DND-41 (cell line): ENCODE measurements around the gene STXBP6.

Experiments
- ATAC-seq: fragments of 200-7000 bp; cut with Tn5 transposase; 3 replicates; pipeline ENCODE4 v1.9.1; 2021; ENCODE audit warnings: low read depth; ENCODE audit not compliant: insufficient read depth
- DNase-seq: peaks from one replicate; pipeline ENCODE4 v3.0.0-alpha.2; 2020
- H2AFZ ChIP-seq: 2 replicates; pipeline ENCODE4 v1.6.0; 2012; ENCODE audit warnings: low read depth, low read length
- H3K27ac ChIP-seq: 2 replicates; pipeline ENCODE4 v1.5.1; 2012; ENCODE audit warnings: low read length, inconsistent platforms
- H3K27me3 ChIP-seq: fragments of 200-600 bp; sonication (generic); 2 replicates; pipeline ENCODE4 v1.6.0; 2012; ENCODE audit warnings: low read length, mild to moderate bottlenecking, inconsistent platforms; ENCODE audit not compliant: insufficient read depth, poor library complexity
- H3K36me3 ChIP-seq: 2 replicates; pipeline ENCODE4 v1.5.1; 2012; ENCODE audit warnings: low read length, inconsistent platforms; ENCODE audit not compliant: insufficient read depth
- H3K4me1 ChIP-seq: 2 replicates; pipeline ENCODE4 v1.5.1; 2012; ENCODE audit warnings: mild to moderate bottlenecking, low read length; ENCODE audit not compliant: insufficient read depth
- H3K4me2 ChIP-seq: 2 replicates; pipeline ENCODE4 v1.6.0; 2012; ENCODE audit warnings: mild to moderate bottlenecking, moderate library complexity, low read length, inconsistent platforms; ENCODE audit not compliant: insufficient read depth
- H3K4me3 ChIP-seq, 2 experiments: fragments of 200-600 bp in 1 of 2; shearing (Covaris generic) in 1 of 2; 2 replicates each; pipeline ENCODE4 v1.5.1; 2012 to 2016; ENCODE audit warnings: inconsistent platforms in 2 of 2, low read length in 2 of 2, mild to moderate bottlenecking in 2 of 2, low read depth in 1 of 2, moderate library complexity in 1 of 2
- H3K79me2 ChIP-seq: 2 replicates; pipeline ENCODE4 v1.6.0; 2012; ENCODE audit warnings: low read length, inconsistent platforms; ENCODE audit not compliant: insufficient read depth
- H3K9ac ChIP-seq: 2 replicates; pipeline ENCODE4 v1.6.0; 2012; ENCODE audit warnings: low read depth, mild to moderate bottlenecking, inconsistent platforms, low read length, moderate library complexity
- H3K9me3 ChIP-seq: 2 replicates; pipeline ENCODE4 v1.5.1; 2012; ENCODE audit warnings: low read length, moderate library complexity, mild to moderate bottlenecking, inconsistent platforms; ENCODE audit not compliant: insufficient read depth, severe bottlenecking
- H4K20me1 ChIP-seq: 2 replicates; pipeline ENCODE4 v1.6.0; 2012; ENCODE audit warnings: low read length; ENCODE audit not compliant: insufficient read depth
- EZH2 ChIP-seq: IDR thresholded peaks from 3 replicates; pipeline ENCODE4 v1.6.1; 2012; ENCODE audit warnings: borderline replicate concordance, low read depth, mild to moderate bottlenecking, moderate library complexity, low read length, inconsistent platforms; ENCODE audit not compliant: severe bottlenecking
- TF ChIP-seq, protein P1 (sequence below): IDR thresholded peaks from 2 replicates; pipeline ENCODE4 v1.5.1; 2012; ENCODE audit warnings: borderline replicate concordance, low read length, moderate library complexity, mild to moderate bottlenecking; ENCODE audit not compliant: poor library complexity, severe bottlenecking; ENCODE audit errors: extremely low read depth

Gene STXBP6

DNA sequence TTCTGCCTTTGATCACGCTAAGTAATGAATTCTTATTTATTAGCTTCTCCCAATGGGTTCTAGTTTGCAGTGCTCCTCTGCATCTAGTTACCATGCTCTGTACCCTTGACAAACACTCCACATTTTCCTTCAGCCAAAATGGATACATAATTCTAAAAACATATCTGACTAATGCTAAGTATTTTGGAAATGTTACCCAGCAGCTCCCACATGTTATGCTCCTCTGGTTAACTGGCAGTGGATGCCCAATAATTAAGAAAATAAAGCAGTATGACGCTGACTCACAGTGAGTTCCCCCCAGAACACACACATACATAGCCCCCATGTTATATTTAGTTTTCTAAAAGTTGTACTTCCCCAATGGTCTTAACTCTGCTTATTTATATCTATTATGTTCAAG, 74.6 kb downstream of the STXBP6 start:
- no peak for TF ChIP-seq EZH2
- TF ChIP-seq, protein P1, sequence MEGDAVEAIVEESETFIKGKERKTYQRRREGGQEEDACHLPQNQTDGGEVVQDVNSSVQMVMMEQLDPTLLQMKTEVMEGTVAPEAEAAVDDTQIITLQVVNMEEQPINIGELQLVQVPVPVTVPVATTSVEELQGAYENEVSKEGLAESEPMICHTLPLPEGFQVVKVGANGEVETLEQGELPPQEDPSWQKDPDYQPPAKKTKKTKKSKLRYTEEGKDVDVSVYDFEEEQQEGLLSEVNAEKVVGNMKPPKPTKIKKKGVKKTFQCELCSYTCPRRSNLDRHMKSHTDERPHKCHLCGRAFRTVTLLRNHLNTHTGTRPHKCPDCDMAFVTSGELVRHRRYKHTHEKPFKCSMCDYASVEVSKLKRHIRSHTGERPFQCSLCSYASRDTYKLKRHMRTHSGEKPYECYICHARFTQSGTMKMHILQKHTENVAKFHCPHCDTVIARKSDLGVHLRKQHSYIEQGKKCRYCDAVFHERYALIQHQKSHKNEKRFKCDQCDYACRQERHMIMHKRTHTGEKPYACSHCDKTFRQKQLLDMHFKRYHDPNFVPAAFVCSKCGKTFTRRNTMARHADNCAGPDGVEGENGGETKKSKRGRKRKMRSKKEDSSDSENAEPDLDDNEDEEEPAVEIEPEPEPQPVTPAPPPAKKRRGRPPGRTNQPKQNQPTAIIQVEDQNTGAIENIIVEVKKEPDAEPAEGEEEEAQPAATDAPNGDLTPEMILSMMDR: no peak
- Histone ChIP-seq H3K27ac (no peak overlapping the region), H3K9me3 (no peaks in the 10 kb centered on the region), H4K20me1 (no peaks in the 10 kb centered on the region), H3K4me1 (no peaks in the 10 kb centered on the region), H3K79me2 (no peaks in the 10 kb centered on the region), H3K27me3 (peaks cover 5% of the 10 kb centered on the region), H3K9ac (no peak overlapping the region), H3K4me2 (no peak overlapping the region), H3K4me3 (no peak overlapping the region), H2AFZ (no peak overlapping the region), H3K36me3 (no peaks in the 10 kb centered on the region)
- ATAC-seq (no peak), DNase-seq (no peak)

DNA sequence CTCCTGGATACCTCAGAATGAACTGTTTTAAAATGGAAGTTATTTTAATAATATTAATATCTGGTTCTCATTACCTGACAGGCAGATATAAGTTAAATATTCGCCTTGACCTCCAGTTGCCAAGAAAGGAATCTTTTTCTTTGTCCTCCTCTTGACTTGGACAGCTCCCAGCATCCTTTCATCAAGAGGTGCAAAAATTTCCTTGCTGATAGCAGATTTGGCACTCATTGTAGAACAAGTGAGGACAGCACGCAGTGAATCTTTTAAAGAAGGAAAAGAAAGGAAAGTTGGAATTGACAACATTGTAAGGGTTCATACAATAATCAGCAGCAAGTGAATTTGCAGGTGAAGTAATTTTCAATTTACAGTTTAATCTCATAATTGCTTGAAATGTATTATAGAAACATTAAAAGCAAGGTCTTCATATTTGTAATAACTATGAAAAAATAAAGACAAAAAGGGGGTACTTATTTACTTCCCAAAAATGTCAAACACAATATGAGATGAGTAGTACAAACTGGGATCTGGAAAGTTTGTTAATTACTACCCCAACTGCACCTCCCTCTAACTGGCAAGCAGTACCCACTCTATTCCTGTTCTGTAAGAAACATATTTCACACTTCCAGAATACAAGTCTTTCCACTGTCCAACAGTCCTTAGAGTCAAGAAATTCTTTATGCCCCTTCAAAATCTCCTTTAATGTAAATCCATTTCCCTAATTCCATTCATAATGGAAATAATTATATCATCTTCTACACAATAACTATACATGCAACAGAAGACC, 75.2 kb downstream of the STXBP6 start:
- peaks cover 4% of the 10 kb centered on the region for H3K27me3 ChIP-seq
- H3K79me2 ChIP-seq: no peaks in the 10 kb centered on the region
- no peak for TF ChIP-seq EZH2
- TF ChIP-seq, protein P1: no peak
- no peaks in the 10 kb centered on the region for H3K4me1 ChIP-seq
- no peaks in the 10 kb centered on the region for H4K20me1 ChIP-seq
- no peak overlapping the region for H3K9ac ChIP-seq
- no peaks in the 10 kb centered on the region for H3K9me3 ChIP-seq
- no peaks in the 10 kb centered on the region for H3K36me3 ChIP-seq
- H3K4me2 ChIP-seq: no peak overlapping the region
- DNase-seq (no peak), ATAC-seq (no peak)
- H2AFZ ChIP-seq: no peak overlapping the region
- H3K27ac ChIP-seq: no peak overlapping the region
- no peak overlapping the region for H3K4me3 ChIP-seq

DNA sequence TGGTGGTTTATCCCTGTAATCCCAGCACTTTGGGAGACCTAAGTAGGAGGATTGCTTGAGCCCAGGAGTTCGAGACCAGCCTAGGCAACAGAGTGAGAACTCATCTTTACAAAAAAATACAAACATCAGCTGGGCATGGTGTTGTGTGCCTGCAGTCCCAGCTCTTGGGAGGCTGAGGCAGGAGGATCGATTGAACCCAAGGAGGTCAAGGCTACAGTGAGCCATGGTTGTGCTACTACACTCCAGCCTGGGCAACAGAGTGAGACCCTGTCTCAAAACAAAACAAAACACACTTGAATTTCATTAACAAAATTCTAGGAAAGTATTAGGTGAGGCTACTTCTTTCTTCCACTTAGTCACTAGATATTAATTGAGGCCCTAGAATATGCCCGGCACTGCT, 77.1 kb downstream of the STXBP6 start:
- Histone ChIP-seq H3K4me2 (no peak overlapping the region), H3K27me3 (no peaks in the 10 kb centered on the region), H3K36me3 (no peaks in the 10 kb centered on the region), H3K4me1 (no peaks in the 10 kb centered on the region), H3K4me3 (no peak overlapping the region), H2AFZ (no peak overlapping the region), H3K9me3 (no peaks in the 10 kb centered on the region), H3K9ac (no peak overlapping the region), H3K27ac (no peak overlapping the region), H3K79me2 (no peaks in the 10 kb centered on the region), H4K20me1 (no peaks in the 10 kb centered on the region)
- TF ChIP-seq EZH2: no peak
- TF ChIP-seq, protein P1: no peak
- DNase-seq (no peak), ATAC-seq (no peak)

DNA sequence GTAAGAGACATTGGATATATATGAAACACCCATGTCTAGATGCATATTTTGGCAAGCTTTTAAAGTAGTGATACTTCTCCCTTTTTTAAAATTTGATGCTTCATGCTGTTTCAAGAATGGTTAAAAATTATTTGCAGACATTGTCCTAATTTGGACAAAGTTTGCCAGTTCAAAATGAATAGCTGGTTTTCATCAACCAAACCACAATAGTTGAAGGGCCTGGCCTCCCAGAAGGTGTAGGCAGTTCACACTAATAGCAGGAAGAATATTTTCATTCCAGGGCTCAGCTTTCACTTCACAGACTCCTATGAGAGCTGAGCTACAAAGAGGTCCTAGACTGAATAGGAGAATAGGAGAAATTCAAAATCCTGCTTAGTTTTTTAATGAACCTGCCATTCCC, 78.7 kb downstream of the STXBP6 start:
- Histone ChIP-seq H3K27me3 (peaks cover 6% of the 10 kb centered on the region), H2AFZ (no peak overlapping the region), H3K4me3 (no peak overlapping the region), H3K9me3 (no peaks in the 10 kb centered on the region), H4K20me1 (no peaks in the 10 kb centered on the region), H3K79me2 (no peaks in the 10 kb centered on the region), H3K27ac (no peak overlapping the region), H3K9ac (no peak overlapping the region), H3K4me2 (no peak overlapping the region), H3K4me1 (no peaks in the 10 kb centered on the region), H3K36me3 (no peaks in the 10 kb centered on the region)
- DNase-seq (no peak), ATAC-seq (no peak)
- TF ChIP-seq, protein P1: no peak
- TF ChIP-seq EZH2: no peak
